HG03354 (cell line): ENCODE measurements around the gene FBXL3.

Source experiments
- ATAC-seq: cut with Tn5 transposase; IDR thresholded peaks from one replicate; pipeline ENCODE4 v1.9.1; 2021; ENCODE audit warnings: mild to moderate bottlenecking; ENCODE audit not compliant: unreplicated experiment, poor library complexity, severe bottlenecking

The FBXL3 gene

DNA sequence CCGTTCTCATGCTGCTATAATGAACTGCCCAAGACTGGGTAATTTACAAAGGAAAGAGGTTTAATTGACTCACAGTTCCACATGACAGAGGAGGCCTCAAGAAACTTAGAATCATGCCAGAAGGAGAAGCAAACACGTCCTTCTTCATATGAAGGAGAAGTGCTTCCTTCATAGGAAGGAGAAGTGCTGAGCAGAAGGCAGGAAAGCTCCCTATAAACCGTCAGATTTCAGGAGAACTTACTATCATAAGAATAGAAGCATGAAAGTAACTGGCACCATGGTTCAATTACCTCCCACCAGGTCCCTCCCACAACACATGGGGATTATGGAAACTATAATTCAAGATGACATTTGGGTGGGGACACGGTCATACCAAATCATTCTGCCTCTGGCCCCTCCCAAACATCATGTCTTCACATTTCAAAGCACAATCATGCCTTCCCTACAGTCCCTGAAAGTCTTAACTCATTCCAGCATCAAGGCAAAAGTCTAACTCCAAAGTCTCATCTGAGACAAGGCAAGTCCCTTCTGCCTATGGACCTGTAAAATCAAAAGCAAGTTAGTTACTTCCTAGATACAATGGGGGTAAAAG is 68.0 kb downstream of the FBXL3 start:
- no peak for ATAC-seq

DNA sequence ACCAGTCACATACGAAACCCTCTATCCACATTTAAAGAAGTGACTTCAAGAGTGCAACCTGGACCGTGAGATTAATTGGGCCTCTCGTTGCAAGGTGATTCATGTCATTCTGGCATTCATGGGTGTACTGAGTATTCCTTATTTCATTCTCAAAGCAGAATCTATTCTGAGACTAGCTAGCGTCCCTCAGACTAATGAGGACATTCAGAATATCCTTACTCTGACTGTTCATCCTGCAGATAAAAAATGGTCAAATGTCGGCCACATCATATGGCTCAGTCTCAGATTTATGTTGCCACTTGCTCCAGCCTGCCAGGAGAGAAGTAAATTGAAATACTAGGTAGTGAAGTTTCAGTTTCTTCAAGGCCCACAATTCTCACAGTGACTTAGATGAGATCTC is 71.3 kb downstream of the FBXL3 start:
- ATAC-seq: no peak
